K562 (cell line): ENCODE measurements around the gene COG6. TPM values are rescaled to one million over a fixed set of nuclear protein-coding genes. Genes with fewer than 3 reads are reported as not detected.

Source experiments
- ARID4B ChIP-seq: sonication (generic); formaldehyde crosslinking; IDR thresholded peaks from 2 replicates; pipeline ENCODE4 v1.8.0; 2022; ENCODE audit warnings: mild to moderate bottlenecking, missing genetic modification reagents
- BRD4 ChIP-seq: fragments of 200-600 bp; sonication (generic); IDR thresholded peaks from 2 replicates; pipeline ENCODE4 v1.6.1; 2017; ENCODE audit warnings: inconsistent platforms
- FOXP1 ChIP-seq: sonication (generic); formaldehyde crosslinking; IDR thresholded peaks from 2 replicates; pipeline ENCODE4 v1.8.0; 2022; ENCODE audit warnings: mild to moderate bottlenecking, missing genetic modification reagents
- ID3 ChIP-seq, 2 experiments: fragments of 250-450 bp in 1 of 2; fragments of 450-650 bp in 1 of 2; sonication (Bioruptor Pico) in 1 of 2; IDR thresholded peaks; 2 replicates each; pipeline versions ENCODE4 v1.6.1 to v1.8.0; 2016 to 2021; ENCODE audit warnings: mild to moderate bottlenecking in 2 of 2, moderate library complexity in 2 of 2, missing compliant biosample characterization in 1 of 2, missing genetic modification characterization in 1 of 2
- MAFK ChIP-seq: IDR thresholded peaks from 2 replicates; pipeline ENCODE4 v1.6.1; 2011; ENCODE audit warnings: low read length, improper control_type of control experiment
- NKRF ChIP-seq: fragments of 450-650 bp; IDR thresholded peaks from 2 replicates; pipeline ENCODE4 v1.6.1; 2016; ENCODE audit warnings: borderline replicate concordance
- PREB ChIP-seq: sonication (generic); formaldehyde crosslinking; IDR thresholded peaks from 2 replicates; pipeline ENCODE4 v1.8.1; 2023; ENCODE audit warnings: mild to moderate bottlenecking, missing genetic modification reagents
- RAD51 ChIP-seq: fragments of 450-650 bp; IDR thresholded peaks from 2 replicates; pipeline ENCODE4 v1.7.1; 2016; ENCODE audit warnings: low read depth, mild to moderate bottlenecking, borderline replicate concordance
- RBM25 ChIP-seq: fragments of 200-400 bp; formaldehyde crosslinking; IDR thresholded peaks from 2 replicates; pipeline ENCODE4 v1.6.1; 2018; ENCODE audit warnings: low read length, low read depth, moderate library complexity; ENCODE audit not compliant: severe bottlenecking
- U2AF1 ChIP-seq: fragments of 200-400 bp; formaldehyde crosslinking; optimal IDR thresholded peaks from 2 replicates; pipeline ENCODE3; 2017; ENCODE audit warnings: mild to moderate bottlenecking, low read depth, low read length, moderate library complexity
- XRCC4 ChIP-seq: IDR thresholded peaks from one replicate; pipeline ENCODE4 v1.6.1; 2011; ENCODE audit not compliant: insufficient read depth, insufficient read length; ENCODE audit errors: extremely low read depth
- ZBTB2 ChIP-seq: fragments of 450-650 bp; IDR thresholded peaks from 2 replicates; pipeline ENCODE4 v1.6.1; 2016; ENCODE audit warnings: antibody characterized with exemption
- ZFP30 ChIP-seq: fragments of 250-450 bp; sonication (Bioruptor Pico); IDR thresholded peaks from 2 replicates; pipeline ENCODE4 v1.8.0; 2022; ENCODE audit warnings: moderate library complexity, mild to moderate bottlenecking, inconsistent platforms, borderline replicate concordance
- ZNF639 ChIP-seq, 2 experiments: fragments of 200-800 bp in 1 of 2; sonication (Bioruptor generic) in 1 of 2; sonication (generic) in 1 of 2; formaldehyde crosslinking in 1 of 2; IDR thresholded peaks in 1 of 2; conservative IDR thresholded peaks in 1 of 2; 2 replicates each; pipeline versions ENCODE4 v1.5.0 to v1.6.1; 2016 to 2020; ENCODE audit warnings: missing compliant biosample characterization in 1 of 2, missing genetic modification characterization in 1 of 2, missing genetic modification reagents in 1 of 2
- ZNF717 ChIP-seq: fragments of 250-450 bp; sonication (Bioruptor Pico); IDR thresholded peaks from 2 replicates; pipeline ENCODE4 v1.5.0; 2021
- polyA plus RNA-seq, 8 experiments: library from polyadenylated mRNA; depleted of rRNA in 4 of 8; stranded (reverse) in 5 of 8; unstranded in 3 of 8; fragments of >200 nt; fragmentation: Nextera tagmentation in 2 of 8; fragmentation: Illumina TruSeq in 1 of 8; extraction: Ambion mirVana in 2 of 8; extraction: Trizol in 1 of 8; gene quantifications; 2 replicates each; pipeline versions ENCODE4 v1.2.1 to v1.2.3, GENCODE V29; 2011 to 2014; ENCODE audit warnings: inconsistent platforms in 1 of 8, missing spikeins in 1 of 8
- total RNA-seq, 7 experiments: library from RNA; depleted of rRNA in 6 of 7; stranded (reverse); fragments of >200 nt in 6 of 7; fragmentation: Illumina TruSeq in 2 of 7; extraction: Trizol in 2 of 7; gene quantifications; 2 replicates each; pipeline versions ENCODE4 v1.2.1 to v1.2.3, GENCODE V29; 2011 to 2021; ENCODE audit warnings: low replicate concordance in 1 of 7

The COG6 gene
- total and polyA plus RNA-seq, 9 of the 15 experiments (the other 6 are each of a cell fraction or from before 2014, with no cell fraction given) = 2.6 to 20.9 (median 9.6) TPM

GRCh38 chr13:39655569-39656324 is at the start of gene COG6 (continued):
- no peak for TF ChIP-seq ARID4B
- no peak for TF ChIP-seq RBM25
- TF ChIP-seq ZNF639 (CRISPR knock-in tag; conservative IDR thresholded peaks at IDR 0.05 in 1 of 2, IDR thresholded peaks at IDR 0.05 in 1 of 2) = no peak
- no peak for TF ChIP-seq PREB (CRISPR knock-in tag)
- TF ChIP-seq MAFK = no peak
- TF ChIP-seq ZNF717 (CRISPR knock-in tag) = no peak
- TF ChIP-seq RAD51 = no peak
- TF ChIP-seq FOXP1 (CRISPR knock-in tag) = no peak
- TF ChIP-seq BRD4 = no peak
- no peak for TF ChIP-seq XRCC4
- no peak for TF ChIP-seq U2AF1
- TF ChIP-seq NKRF = 0 out of 2 replicates have a peak, but pooled peaks have one; percentile 21
- no peak for TF ChIP-seq ZFP30 (CRISPR knock-in tag)
- TF ChIP-seq ZBTB2 = peak; percentile 94
- no peak for TF ChIP-seq ID3 (CRISPR knock-in tag; IDR thresholded peaks at IDR 0.05)
- TF ChIP-seq ID3 (tag; IDR thresholded peaks at IDR 0.05) = no peak
